Mammary epithelial cell (primary cell): ENCODE data around the gene BMERB1.

Source experiments
- CTCF ChIP-seq, 2 donors: IDR thresholded peaks in 1 of 2; conservative IDR thresholded peaks in 1 of 2; 2 replicates each; pipeline ENCODE4 v1.5.1; 2011 to 2012; ENCODE audit warnings: inconsistent platforms in 2 of 2, low read length in 2 of 2, mild to moderate bottlenecking in 2 of 2, control low read depth in 1 of 2, low read depth in 1 of 2; ENCODE audit not compliant: insufficient read depth in 1 of 2; ENCODE audit errors: extremely low read depth in 1 of 2
- EZH2 ChIP-seq: IDR thresholded peaks from 2 replicates; pipeline ENCODE4 v1.6.1; 2012; ENCODE audit warnings: low read length, inconsistent platforms, borderline replicate concordance

DNA sequence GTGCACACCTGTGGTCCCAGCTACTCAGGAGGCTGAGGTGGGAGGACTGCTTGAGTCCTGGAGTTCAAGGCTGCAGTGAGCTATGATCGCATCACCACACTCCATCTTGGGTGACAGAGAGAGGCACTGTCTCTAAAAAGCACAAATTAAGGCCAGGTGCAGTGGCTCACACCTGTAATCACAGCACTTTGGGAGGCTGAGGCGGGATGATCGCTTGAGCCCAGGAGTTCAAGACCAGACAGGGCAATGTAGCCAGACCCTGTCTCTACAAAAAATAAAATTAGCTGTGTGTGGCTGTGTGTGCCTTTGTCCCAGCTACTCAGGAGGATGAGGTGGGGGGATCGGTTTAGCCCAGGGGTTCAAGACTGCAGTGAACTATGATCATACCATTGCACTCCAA is 81.6 kb downstream of the BMERB1 start:
- TF ChIP-seq CTCF (conservative IDR thresholded peaks at IDR 0.05 in 1 of 2, IDR thresholded peaks at IDR 0.05 in 1 of 2; ENCODE audit: extremely low read depth in 1 of 2, insufficient read depth in 1 of 2, low read depth in 1 of 2, low read length in 2 of 2) (no peak), EZH2 (no peak)
